ENCODE data around the gene RIMBP2.

Gene RIMBP2

DNA sequence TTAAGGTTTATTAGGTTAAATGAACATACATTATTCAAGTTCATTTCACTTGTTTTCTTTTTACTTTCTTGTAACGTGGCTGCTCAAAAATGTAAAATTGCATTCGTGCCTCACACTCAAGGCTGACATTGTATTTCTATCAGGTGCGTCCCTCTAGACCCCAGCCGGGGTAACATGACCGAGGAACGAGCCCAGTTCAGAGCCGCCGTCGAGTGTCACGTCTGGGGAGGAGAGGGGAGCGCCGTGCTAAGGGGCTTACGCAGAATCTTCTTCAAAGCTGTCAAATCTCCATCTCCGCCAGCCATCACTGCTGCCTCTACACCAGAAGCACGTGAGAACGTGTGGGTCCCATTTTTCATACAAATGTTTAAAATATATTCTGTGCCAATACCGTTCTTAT is 170.6 kb downstream of the RIMBP2 start:
- no peak overlapping the region for H2AFZ ChIP-seq (ENCODE audit: low read length)
- no peak overlapping the region for H3K4me2 ChIP-seq (ENCODE audit: low read length)
- no peak overlapping the region for H3K27ac ChIP-seq (ENCODE audit: low read depth, low read length, poor library complexity, severe bottlenecking)
- H3K27me3 ChIP-seq (ENCODE audit: insufficient read depth, low read length): no peaks in the 10 kb centered on the region
- H3K36me3 ChIP-seq (ENCODE audit: insufficient read depth, low read length): no peaks in the 10 kb centered on the region
- H3K9me2 ChIP-seq (ENCODE audit: low read depth, low read length): no peaks in the 10 kb centered on the region
- H3F3A ChIP-seq (ENCODE audit: insufficient read depth, low read length): no peaks in the 10 kb centered on the region
- TF ChIP-seq, protein P1, sequence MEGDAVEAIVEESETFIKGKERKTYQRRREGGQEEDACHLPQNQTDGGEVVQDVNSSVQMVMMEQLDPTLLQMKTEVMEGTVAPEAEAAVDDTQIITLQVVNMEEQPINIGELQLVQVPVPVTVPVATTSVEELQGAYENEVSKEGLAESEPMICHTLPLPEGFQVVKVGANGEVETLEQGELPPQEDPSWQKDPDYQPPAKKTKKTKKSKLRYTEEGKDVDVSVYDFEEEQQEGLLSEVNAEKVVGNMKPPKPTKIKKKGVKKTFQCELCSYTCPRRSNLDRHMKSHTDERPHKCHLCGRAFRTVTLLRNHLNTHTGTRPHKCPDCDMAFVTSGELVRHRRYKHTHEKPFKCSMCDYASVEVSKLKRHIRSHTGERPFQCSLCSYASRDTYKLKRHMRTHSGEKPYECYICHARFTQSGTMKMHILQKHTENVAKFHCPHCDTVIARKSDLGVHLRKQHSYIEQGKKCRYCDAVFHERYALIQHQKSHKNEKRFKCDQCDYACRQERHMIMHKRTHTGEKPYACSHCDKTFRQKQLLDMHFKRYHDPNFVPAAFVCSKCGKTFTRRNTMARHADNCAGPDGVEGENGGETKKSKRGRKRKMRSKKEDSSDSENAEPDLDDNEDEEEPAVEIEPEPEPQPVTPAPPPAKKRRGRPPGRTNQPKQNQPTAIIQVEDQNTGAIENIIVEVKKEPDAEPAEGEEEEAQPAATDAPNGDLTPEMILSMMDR (IDR thresholded peaks at IDR 0.05; ENCODE audit: low read length): no peak
- no peak for TF ChIP-seq EZH2 (IDR thresholded peaks at IDR 0.05; ENCODE audit: borderline replicate concordance, low read length)
- H3K9ac ChIP-seq (ENCODE audit: low read length): no peak overlapping the region
- no peak overlapping the region for H3K4me3 ChIP-seq (ENCODE audit: low read depth, low read length, poor library complexity, severe bottlenecking)
- no peaks in the 10 kb centered on the region for H3K4me1 ChIP-seq (ENCODE audit: insufficient read depth, low read length, severe bottlenecking)
- no peaks in the 10 kb centered on the region for H3K9me3 ChIP-seq (ENCODE audit: low read length)
- H4K20me1 ChIP-seq (ENCODE audit: insufficient read depth, low read length): no peaks in the 10 kb centered on the region
- H3K79me2 ChIP-seq (ENCODE audit: insufficient read depth, low read length): no peaks in the 10 kb centered on the region

DNA sequence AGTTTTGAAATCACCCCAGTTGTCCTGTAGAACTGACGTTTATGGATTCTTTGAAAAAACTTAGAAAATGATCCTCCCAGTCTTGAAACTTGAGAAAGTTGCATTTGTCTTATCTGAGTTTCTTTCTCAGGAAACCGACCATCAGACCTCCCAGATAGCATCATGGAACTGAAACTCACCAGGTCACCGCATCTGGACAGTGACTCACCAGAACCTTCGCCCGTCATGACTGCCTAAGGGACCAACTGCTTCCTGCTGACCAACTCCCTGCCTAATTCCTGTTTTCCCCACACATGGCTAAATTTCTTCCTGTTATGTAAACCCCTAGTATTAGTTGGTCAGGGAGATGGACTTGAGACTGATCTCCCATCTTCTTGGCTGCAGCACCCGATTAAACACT is 175.7 kb downstream of the RIMBP2 start:
- no peaks in the 10 kb centered on the region for H3F3A ChIP-seq (ENCODE audit: insufficient read depth, low read length)
- no peak overlapping the region for H2AFZ ChIP-seq (ENCODE audit: low read length)
- no peaks in the 10 kb centered on the region for H3K36me3 ChIP-seq (ENCODE audit: insufficient read depth, low read length)
- no peak overlapping the region for H3K4me2 ChIP-seq (ENCODE audit: low read length)
- H4K20me1 ChIP-seq (ENCODE audit: insufficient read depth, low read length): no peaks in the 10 kb centered on the region
- no peak overlapping the region for H3K9ac ChIP-seq (ENCODE audit: low read length)
- H3K9me3 ChIP-seq (ENCODE audit: low read length): no peaks in the 10 kb centered on the region
- TF ChIP-seq, protein P1 (IDR thresholded peaks at IDR 0.05; ENCODE audit: low read length): no peak
- no peak for TF ChIP-seq EZH2 (IDR thresholded peaks at IDR 0.05; ENCODE audit: borderline replicate concordance, low read length)
- H3K9me2 ChIP-seq (ENCODE audit: low read depth, low read length): no peaks in the 10 kb centered on the region
- H3K27ac ChIP-seq (ENCODE audit: low read depth, low read length, poor library complexity, severe bottlenecking): no peak overlapping the region
- no peaks in the 10 kb centered on the region for H3K4me1 ChIP-seq (ENCODE audit: insufficient read depth, low read length, severe bottlenecking)
- no peak overlapping the region for H3K4me3 ChIP-seq (ENCODE audit: low read depth, low read length, poor library complexity, severe bottlenecking)
- H3K79me2 ChIP-seq (ENCODE audit: insufficient read depth, low read length): no peaks in the 10 kb centered on the region
- H3K27me3 ChIP-seq (ENCODE audit: insufficient read depth, low read length): no peaks in the 10 kb centered on the region

DNA sequence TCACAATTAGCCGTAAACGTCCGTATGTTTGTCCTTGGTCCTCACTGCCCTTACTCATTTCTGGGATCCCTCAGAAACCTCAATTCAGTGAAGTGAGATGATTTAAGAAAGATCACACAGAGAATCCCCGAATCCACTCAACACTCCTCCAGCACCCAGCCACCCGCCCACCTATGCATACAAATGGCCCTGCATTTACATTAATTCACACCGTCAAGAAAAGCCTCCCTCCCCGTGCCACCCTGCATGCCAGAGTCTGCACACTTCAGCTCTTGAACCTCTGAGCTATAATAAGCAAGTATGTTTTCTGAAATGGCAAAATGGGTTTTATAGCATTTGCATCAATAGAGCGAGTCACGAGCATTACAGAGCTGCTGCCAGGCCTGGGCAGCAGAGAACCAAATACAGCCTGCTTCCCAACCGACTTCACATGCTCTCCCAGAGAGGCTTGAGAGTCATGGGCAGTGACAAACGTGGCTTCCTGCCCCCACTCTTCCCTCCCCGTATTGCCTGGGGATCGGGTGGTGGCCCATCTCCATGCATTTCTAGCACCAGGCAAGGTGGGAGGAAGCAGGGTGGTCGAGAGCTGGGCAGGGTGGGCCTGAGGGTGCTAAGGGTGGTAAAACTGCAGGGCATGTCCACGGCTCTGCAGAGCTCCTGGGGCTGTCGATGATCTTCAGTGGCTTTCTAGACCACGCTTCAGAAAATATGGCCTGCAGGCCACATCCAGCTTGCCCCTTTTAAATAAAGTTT is 177.6 kb downstream of the RIMBP2 start:
- Histone ChIP-seq H3K36me3 (ENCODE audit: insufficient read depth, low read length) (no peaks in the 10 kb centered on the region), H3K4me3 (ENCODE audit: low read depth, low read length, poor library complexity, severe bottlenecking) (no peak overlapping the region), H3K9me2 (ENCODE audit: low read depth, low read length) (no peaks in the 10 kb centered on the region), H3K27me3 (ENCODE audit: insufficient read depth, low read length) (no peaks in the 10 kb centered on the region), H3K4me2 (ENCODE audit: low read length) (no peak overlapping the region), H3F3A (ENCODE audit: insufficient read depth, low read length) (no peaks in the 10 kb centered on the region), H3K9ac (ENCODE audit: low read length) (no peak overlapping the region), H3K27ac (ENCODE audit: low read depth, low read length, poor library complexity, severe bottlenecking) (no peak overlapping the region), H3K9me3 (ENCODE audit: low read length) (no peaks in the 10 kb centered on the region), H3K79me2 (ENCODE audit: insufficient read depth, low read length) (no peaks in the 10 kb centered on the region), H2AFZ (ENCODE audit: low read length) (no peak overlapping the region), H3K4me1 (ENCODE audit: insufficient read depth, low read length, severe bottlenecking) (no peaks in the 10 kb centered on the region), H4K20me1 (ENCODE audit: insufficient read depth, low read length) (no peaks in the 10 kb centered on the region)
- TF ChIP-seq, protein P1 (IDR thresholded peaks at IDR 0.05; ENCODE audit: low read length): no peak
- no peak for TF ChIP-seq EZH2 (IDR thresholded peaks at IDR 0.05; ENCODE audit: borderline replicate concordance, low read length)
